Stimulated activated naive CD8-positive, alpha-beta T cell treated with anti-CD3 and anti-CD28 coated beads, Interleukin-15, Interleukin-2, amounts not matched to agents 100 ng/mL and 50 ng/mL, for 24 hours (primary cell): ENCODE measurements around the gene CRYBG3.
"Not testable (repeated sequence)": the region's sequence is repeated elsewhere in the genome, so short reads cannot be mapped to it uniquely, and the experiment has no call there.

Experiments
- H3K27ac Mint-ChIP-seq: one replicate; pipeline ENCODE4 v1.8.0; 2021; ENCODE audit warnings: mild to moderate bottlenecking, mixed read lengths
- H3K27me3 Mint-ChIP-seq: one replicate; pipeline ENCODE4 v1.8.0; 2021; ENCODE audit warnings: mixed read lengths
- H3K36me3 Mint-ChIP-seq: one replicate; pipeline ENCODE4 v1.8.0; 2021; ENCODE audit warnings: low read depth, mixed read lengths
- H3K4me1 Mint-ChIP-seq: one replicate; pipeline ENCODE4 v1.8.0; 2021; ENCODE audit warnings: low read depth, mixed read lengths
- H3K4me3 Mint-ChIP-seq: one replicate; pipeline ENCODE4 v1.8.0; 2021; ENCODE audit warnings: mild to moderate bottlenecking, mixed read lengths
- H3K9me3 Mint-ChIP-seq: one replicate; pipeline ENCODE4 v1.8.0; 2021; ENCODE audit warnings: mixed read lengths

The CRYBG3 gene

GRCh38 chr3:97825101-97825500 is 3.3 kb downstream of the CRYBG3 start:
- Mint-ChIP-seq H3K4me1 (peaks cover 22% of the 10 kb centered on the region), H3K27ac (no peak overlapping the region), H3K9me3 (no peaks in the 10 kb centered on the region), H3K4me3 (no peak overlapping the region), H3K36me3 (no peaks in the 10 kb centered on the region), H3K27me3 (peaks cover 30% of the 10 kb centered on the region)

- Mint-ChIP-seq H3K9me3 (peaks cover 6% of the 10 kb centered on the region), H3K4me3 (no peak overlapping the region), H3K27me3 (peaks cover 11% of the 10 kb centered on the region), H3K4me1 (peaks cover 8% of the 10 kb centered on the region), H3K36me3 (peaks cover 3% of the 10 kb centered on the region), H3K27ac (no peak overlapping the region)
Measured at GRCh38 chr3:97827741-97828471, 6.1 kb downstream of the CRYBG3 start.

- Mint-ChIP-seq H3K4me1 (no peaks in the 10 kb centered on the region), H3K9me3 (peaks cover 6% of the 10 kb centered on the region), H3K27me3 (no peaks in the 10 kb centered on the region), H3K4me3 (no peak overlapping the region), H3K27ac (no peak overlapping the region), H3K36me3 (peaks cover 4% of the 10 kb centered on the region)
Measured at GRCh38 chr3:97829198-97829597, 7.4 kb downstream of the CRYBG3 start.

GRCh38 chr3:97830638-97831037 is 8.8 kb downstream of the CRYBG3 start:
- no peaks in the 10 kb centered on the region for H3K4me1 Mint-ChIP-seq
- H3K27me3 Mint-ChIP-seq: no peaks in the 10 kb centered on the region
- H3K4me3 Mint-ChIP-seq: no peak overlapping the region
- peaks cover 6% of the 10 kb centered on the region for H3K9me3 Mint-ChIP-seq
- peaks cover 4% of the 10 kb centered on the region for H3K36me3 Mint-ChIP-seq
- no peak overlapping the region for H3K27ac Mint-ChIP-seq

GRCh38 chr3:97831140-97831539 is 9.3 kb downstream of the CRYBG3 start:
- Mint-ChIP-seq H3K27ac (no peak overlapping the region), H3K4me3 (no peak overlapping the region), H3K9me3 (peaks cover 6% of the 10 kb centered on the region), H3K27me3 (no peaks in the 10 kb centered on the region), H3K4me1 (no peaks in the 10 kb centered on the region), H3K36me3 (peaks cover 4% of the 10 kb centered on the region)

- H3K9me3 Mint-ChIP-seq, H3K27me3 Mint-ChIP-seq, H3K4me3 Mint-ChIP-seq, H3K36me3 Mint-ChIP-seq, H3K27ac Mint-ChIP-seq, H3K4me1 Mint-ChIP-seq: not testable (repeated sequence)
Measured at GRCh38 chr3:97833184-97833583, 11.4 kb downstream of the CRYBG3 start.

- peaks cover 4% of the 10 kb centered on the region for H3K36me3 Mint-ChIP-seq
- no peak overlapping the region for H3K4me3 Mint-ChIP-seq
- H3K27me3 Mint-ChIP-seq: no peaks in the 10 kb centered on the region
- no peak overlapping the region for H3K27ac Mint-ChIP-seq
- no peaks in the 10 kb centered on the region for H3K4me1 Mint-ChIP-seq
- peaks cover 6% of the 10 kb centered on the region for H3K9me3 Mint-ChIP-seq
Measured at GRCh38 chr3:97835761-97836160, 13.9 kb downstream of the CRYBG3 start.

- Mint-ChIP-seq H3K9me3 (no peaks in the 10 kb centered on the region), H3K27me3 (no peaks in the 10 kb centered on the region), H3K27ac (no peak overlapping the region), H3K4me3 (no peak overlapping the region), H3K36me3 (no peaks in the 10 kb centered on the region), H3K4me1 (no peaks in the 10 kb centered on the region)
Measured at GRCh38 chr3:97838393-97838792, 16.6 kb downstream of the CRYBG3 start.

GRCh38 chr3:97839944-97840343 is 18.1 kb downstream of the CRYBG3 start:
- Mint-ChIP-seq H3K27ac (no peak overlapping the region), H3K4me3 (no peak overlapping the region), H3K4me1 (no peaks in the 10 kb centered on the region), H3K36me3 (no peaks in the 10 kb centered on the region), H3K27me3 (no peaks in the 10 kb centered on the region), H3K9me3 (no peaks in the 10 kb centered on the region)

- Mint-ChIP-seq H3K9me3 (no peaks in the 10 kb centered on the region), H3K27me3 (no peaks in the 10 kb centered on the region), H3K4me3 (no peak overlapping the region), H3K27ac (no peak overlapping the region), H3K36me3 (no peaks in the 10 kb centered on the region), H3K4me1 (no peaks in the 10 kb centered on the region)
Measured at GRCh38 chr3:97841304-97841703, 19.5 kb downstream of the CRYBG3 start.

GRCh38 chr3:97841956-97842355 is 20.1 kb downstream of the CRYBG3 start:
- no peak overlapping the region for H3K4me3 Mint-ChIP-seq
- H3K27ac Mint-ChIP-seq: no peak overlapping the region
- no peaks in the 10 kb centered on the region for H3K27me3 Mint-ChIP-seq
- H3K4me1 Mint-ChIP-seq: no peaks in the 10 kb centered on the region
- no peaks in the 10 kb centered on the region for H3K9me3 Mint-ChIP-seq
- H3K36me3 Mint-ChIP-seq: no peaks in the 10 kb centered on the region

- Mint-ChIP-seq H3K4me1 (no peaks in the 10 kb centered on the region), H3K27me3 (no peaks in the 10 kb centered on the region), H3K4me3 (no peak overlapping the region), H3K27ac (no peak overlapping the region), H3K9me3 (peaks cover 3% of the 10 kb centered on the region), H3K36me3 (no peaks in the 10 kb centered on the region)
Measured at GRCh38 chr3:97848779-97849178, 27.0 kb downstream of the CRYBG3 start.

GRCh38 chr3:97857401-97857800 is 35.6 kb downstream of the CRYBG3 start:
- Mint-ChIP-seq H3K27me3 (no peaks in the 10 kb centered on the region), H3K4me3 (no peak overlapping the region), H3K36me3 (no peaks in the 10 kb centered on the region), H3K9me3 (peaks cover 4% of the 10 kb centered on the region), H3K4me1 (no peaks in the 10 kb centered on the region), H3K27ac (no peak overlapping the region)

- H3K9me3 Mint-ChIP-seq: no peaks in the 10 kb centered on the region
- no peak overlapping the region for H3K4me3 Mint-ChIP-seq
- no peaks in the 10 kb centered on the region for H3K4me1 Mint-ChIP-seq
- H3K27me3 Mint-ChIP-seq: no peaks in the 10 kb centered on the region
- H3K36me3 Mint-ChIP-seq: no peaks in the 10 kb centered on the region
- no peak overlapping the region for H3K27ac Mint-ChIP-seq
Measured at GRCh38 chr3:97860364-97860763, 38.6 kb downstream of the CRYBG3 start.

- no peaks in the 10 kb centered on the region for H3K27me3 Mint-ChIP-seq
- no peaks in the 10 kb centered on the region for H3K36me3 Mint-ChIP-seq
- no peak overlapping the region for H3K27ac Mint-ChIP-seq
- no peaks in the 10 kb centered on the region for H3K9me3 Mint-ChIP-seq
- no peak overlapping the region for H3K4me3 Mint-ChIP-seq
- no peaks in the 10 kb centered on the region for H3K4me1 Mint-ChIP-seq
Measured at GRCh38 chr3:97862582-97862981, 40.8 kb downstream of the CRYBG3 start.

- no peak overlapping the region for H3K4me3 Mint-ChIP-seq
- no peak overlapping the region for H3K27ac Mint-ChIP-seq
- no peaks in the 10 kb centered on the region for H3K9me3 Mint-ChIP-seq
- no peaks in the 10 kb centered on the region for H3K4me1 Mint-ChIP-seq
- H3K27me3 Mint-ChIP-seq: no peaks in the 10 kb centered on the region
- H3K36me3 Mint-ChIP-seq: no peaks in the 10 kb centered on the region
Measured at GRCh38 chr3:97863031-97863430, 41.2 kb downstream of the CRYBG3 start.
